Activated CD8-positive, alpha-beta T cell treated with anti-CD3 and anti-CD28 coated beads, Interleukin-2, amount 10 ng/mL, durations not matched to agents 7 days and 5 days (primary cell): ENCODE measurements around the gene ZSCAN21. TPM values are rescaled to one million over a fixed set of nuclear protein-coding genes. Genes with fewer than 3 reads are reported as not detected.

Source experiments
- microRNA-seq: library from miRNA; unstranded; fragments of <30 nt; microRNA quantifications from one replicate; pipeline ENCODE4 v1.2.0, GENCODE V29; 2022
- total RNA-seq, 2 experiments: library from RNA; stranded (reverse); gene quantifications; one replicate each; pipeline ENCODE4 v1.2.3, GENCODE V29; 2021

Gene ZSCAN21
- total RNA-seq, 2 experiments from 2014 or later: 5.8 to 7.5 TPM

Small RNA genes within 50 kb of the gene (microRNA-seq; reads per million reads assigned to microRNA genes)
- gene MIR106B (5,108 reads per million, percentile 92 among the genes with 10 or more reads in this experiment), gene MIR25 (1,324 reads per million, percentile 83 among the genes with 10 or more reads in this experiment), gene MIR93 (28,014 reads per million, percentile 97 among the genes with 10 or more reads in this experiment)

Other genes with a start within 250 kb of the ZSCAN21 start
- gene CYP3A43, start 221.8 kb upstream of the ZSCAN21 start, total RNA-seq: not detected
- under 1 TPM; 0.42 to 0.60 TPM for gene OR2AE1, start 172.7 kb upstream of the ZSCAN21 start, total RNA-seq
- 10 to 100 TPM; 26.7 to 28.0 TPM for gene TRIM4, start 130.2 kb upstream of the ZSCAN21 start, total RNA-seq
- under 1 TPM in 1 of 2 experiments, not detected in 1; 0.21 TPM for gene GJC3, start 120.2 kb upstream of the ZSCAN21 start, total RNA-seq
- not detected for gene AZGP1, start 73.7 kb upstream of the ZSCAN21 start, total RNA-seq
- 10 to 100 TPM; 50.4 to 54.5 TPM for gene ZKSCAN1, start 34.2 kb upstream of the ZSCAN21 start, total RNA-seq
- gene ZNF3, start 31.9 kb downstream of the ZSCAN21 start, total RNA-seq: 10 to 100 TPM; 20.9 to 21.8 TPM
- 10 to 100 TPM; 74.0 to 78.3 TPM for gene COPS6, start 39.2 kb downstream of the ZSCAN21 start, total RNA-seq
- 100 to 1,000 TPM; 364 to 375 TPM for gene MCM7, start 51.6 kb downstream of the ZSCAN21 start, total RNA-seq
- 10 to 100 TPM; 10.8 to 13.0 TPM for gene AP4M1, start 51.9 kb downstream of the ZSCAN21 start, total RNA-seq
- gene TAF6, start 69.6 kb downstream of the ZSCAN21 start, total RNA-seq: 10 to 100 TPM; 74.6 to 81.0 TPM
- gene CNPY4, start 69.9 kb downstream of the ZSCAN21 start, total RNA-seq: 10 to 100 TPM; 32.4 to 35.5 TPM
- 1 to 10 TPM; 4.3 to 5.7 TPM for gene MBLAC1, start 77.2 kb downstream of the ZSCAN21 start, total RNA-seq
- gene LAMTOR4, start 99.1 kb downstream of the ZSCAN21 start, total RNA-seq: 100 to 1,000 TPM; 134 to 143 TPM
- gene TRAPPC14, start 108.9 kb downstream of the ZSCAN21 start, total RNA-seq: 10 to 100 TPM; 42.7 to 44.0 TPM
- gene GAL3ST4, start 118.8 kb downstream of the ZSCAN21 start, total RNA-seq: 1 to 10 TPM; 2.8 to 3.5 TPM
- gene GPC2, start 127.6 kb downstream of the ZSCAN21 start, total RNA-seq: 1 to 10 TPM; 8.1 to 8.2 TPM
- gene STAG3, start 128.1 kb downstream of the ZSCAN21 start, total RNA-seq: 10 to 100 TPM; 16.5 to 20.6 TPM
- gene PVRIG, start 170.2 kb downstream of the ZSCAN21 start, total RNA-seq: 10 to 100 TPM; 61.6 to 64.8 TPM